HG02763 (cell line): ENCODE data around the gene TTLL9.
"Not testable (repeated sequence)": the region's sequence is repeated elsewhere in the genome, so short reads cannot be mapped to it uniquely, and the experiment has no call there.

Experiments used
- ATAC-seq: cut with Tn5 transposase; IDR thresholded peaks from one replicate; pipeline ENCODE4 v1.9.1; 2021; ENCODE audit warnings: mild to moderate bottlenecking, moderate library complexity; ENCODE audit not compliant: unreplicated experiment

The TTLL9 gene

DNA sequence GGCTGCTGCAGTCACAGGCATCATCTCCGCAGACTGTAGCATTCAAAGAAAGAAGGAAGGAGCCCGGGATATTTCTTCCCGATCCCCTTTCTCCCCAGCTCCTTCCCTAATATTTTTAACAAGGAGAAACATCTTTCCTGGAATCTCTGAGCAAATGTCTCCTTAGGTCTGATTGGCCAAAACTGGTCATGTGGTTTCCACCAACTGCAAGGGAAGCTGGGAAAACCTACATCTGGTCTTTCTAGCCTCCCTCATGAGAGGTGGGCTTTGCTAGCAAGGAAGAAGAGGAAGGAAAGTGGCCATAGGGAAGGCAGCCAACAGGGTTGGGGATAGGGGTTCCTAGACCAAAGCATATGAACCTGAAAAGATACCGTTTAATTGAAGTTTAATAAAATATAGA is 46.3 kb downstream of the TTLL9 start:
- no peak for ATAC-seq

DNA sequence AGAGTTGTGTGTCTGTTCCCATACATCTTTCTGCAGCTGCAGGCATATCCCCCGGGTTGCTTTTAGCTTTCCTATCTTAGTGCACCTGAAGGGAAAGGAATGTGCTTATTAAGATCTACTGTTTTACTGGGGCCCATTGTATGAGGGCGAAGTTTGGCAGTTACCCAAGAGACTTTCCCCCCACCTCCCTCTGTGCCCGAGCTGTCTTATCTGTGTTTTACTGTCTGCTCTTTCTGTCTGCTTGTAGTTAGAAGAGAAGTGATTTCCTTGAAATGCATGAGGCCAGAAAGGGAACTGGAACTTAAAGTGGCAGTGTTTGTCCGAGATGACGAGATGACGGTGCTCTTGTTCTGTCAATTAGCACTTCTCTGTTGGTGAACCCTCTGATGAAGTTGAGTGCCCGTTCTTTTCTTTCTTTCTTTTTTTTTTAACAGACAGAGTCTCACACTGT is 47.6 kb downstream of the TTLL9 start:
- ATAC-seq: not testable (repeated sequence)

DNA sequence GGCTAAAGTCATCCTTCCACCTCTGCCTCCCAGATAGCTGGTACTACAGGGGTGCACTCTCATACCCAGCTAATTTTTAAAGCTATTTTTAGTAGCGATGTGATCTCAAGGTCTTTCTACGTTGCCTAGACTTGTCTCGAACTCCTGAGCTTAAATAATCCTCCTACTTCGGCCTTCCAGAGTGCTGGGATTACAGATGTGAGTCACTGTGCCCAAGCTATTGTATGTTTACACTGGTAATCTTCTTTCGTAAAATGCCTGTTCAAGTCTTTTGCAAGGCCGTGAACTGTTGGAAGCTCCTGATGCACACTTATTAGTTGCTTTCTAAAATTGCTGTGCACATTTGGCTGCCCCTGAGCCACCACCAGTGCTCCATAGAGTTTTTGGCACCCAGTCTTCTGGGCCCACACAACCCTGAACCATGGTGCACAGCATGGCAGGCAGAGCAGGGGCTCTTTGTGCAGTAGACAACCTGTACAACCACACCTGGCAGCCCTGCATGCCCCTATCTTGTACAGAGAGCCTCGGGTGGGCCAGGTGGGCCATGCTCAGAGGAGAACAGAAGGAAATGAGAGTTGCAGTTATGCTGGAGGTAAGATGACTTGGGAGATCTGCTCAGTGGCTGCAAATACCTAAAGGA is 48.2 kb downstream of the TTLL9 start:
- no peak for ATAC-seq

DNA sequence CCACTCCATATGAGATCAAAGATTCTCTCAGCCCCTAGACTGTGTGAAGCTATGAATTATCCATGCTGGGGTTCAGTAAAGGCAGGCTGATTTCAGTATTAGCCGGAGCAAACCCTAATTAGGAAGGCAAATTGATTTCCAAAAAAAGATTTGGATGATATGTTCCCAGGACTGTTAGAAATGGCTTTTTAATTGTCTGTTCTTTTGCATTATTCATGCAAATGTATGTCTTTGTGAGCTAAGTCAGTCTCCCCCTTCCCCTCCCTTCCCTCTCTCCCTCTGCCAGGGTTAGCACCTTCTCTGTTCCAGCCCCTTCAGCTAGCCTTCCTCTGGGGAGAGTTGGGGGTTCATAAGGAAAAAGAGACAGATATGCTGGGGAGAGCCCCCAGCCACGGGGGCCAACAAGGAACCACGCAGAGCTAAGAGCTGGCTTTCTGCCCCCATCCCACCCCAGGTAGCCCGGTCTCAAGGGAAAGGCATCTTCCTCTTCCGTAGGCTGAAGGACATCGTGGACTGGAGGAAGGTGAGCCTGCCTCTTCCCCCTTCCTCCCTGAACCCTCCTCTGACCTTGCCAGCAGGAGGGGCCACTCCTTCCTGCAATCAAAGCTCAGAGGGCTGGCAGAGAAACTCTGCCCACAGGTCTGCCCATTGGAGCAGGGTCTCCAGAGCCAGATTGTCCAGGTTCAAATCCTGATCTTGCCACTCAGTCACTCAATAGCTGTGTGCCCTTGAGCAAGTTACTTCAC is 49.1 kb downstream of the TTLL9 start:
- no peak for ATAC-seq

DNA sequence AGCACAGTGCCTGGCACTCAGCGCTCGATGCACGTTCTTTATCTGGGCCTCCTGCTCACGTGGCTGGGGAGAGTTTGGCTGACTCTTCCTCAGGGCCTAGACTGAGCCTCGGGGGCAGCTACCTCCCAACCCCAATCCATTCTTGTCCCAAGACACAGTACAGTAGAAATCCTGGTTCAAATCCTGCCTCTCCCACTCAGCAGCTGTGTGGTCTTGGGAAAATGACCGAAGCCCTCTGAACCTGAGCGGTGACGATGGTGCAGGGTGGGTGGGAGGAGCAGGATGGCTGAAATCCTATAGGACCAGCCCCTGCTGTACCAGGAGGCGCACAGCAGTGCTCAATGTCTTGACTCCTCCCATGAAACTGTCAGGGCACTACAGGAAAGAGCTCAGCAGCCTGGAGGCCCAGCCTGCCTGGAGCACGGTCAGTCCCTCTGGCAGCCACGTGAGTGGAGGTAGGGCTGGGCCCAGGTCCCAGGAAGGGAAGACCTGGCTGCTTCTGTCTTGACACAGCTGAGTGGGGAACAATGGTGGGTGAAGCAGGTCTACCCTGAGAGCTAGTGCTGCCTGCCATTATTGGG is 49.9 kb downstream of the TTLL9 start:
- ATAC-seq: no peak

DNA sequence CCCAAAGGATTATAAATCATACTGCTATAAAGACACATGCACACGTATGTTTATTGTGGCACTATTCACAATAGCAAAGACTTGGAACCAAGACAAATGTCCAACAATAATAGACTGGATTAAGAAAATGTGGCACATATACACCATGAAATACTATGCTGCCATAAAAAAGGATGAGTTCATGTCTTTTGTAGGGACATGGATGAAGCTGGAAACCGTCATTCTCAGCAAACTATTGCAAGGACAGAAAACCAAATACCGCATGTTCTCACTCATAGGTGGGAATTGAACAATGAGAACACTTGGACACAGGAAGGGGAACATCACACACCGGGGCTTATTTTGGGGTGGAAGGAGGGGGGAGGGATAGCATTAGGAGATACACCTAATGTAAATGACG is 51.0 kb downstream of the TTLL9 start:
- not testable (repeated sequence) for ATAC-seq

DNA sequence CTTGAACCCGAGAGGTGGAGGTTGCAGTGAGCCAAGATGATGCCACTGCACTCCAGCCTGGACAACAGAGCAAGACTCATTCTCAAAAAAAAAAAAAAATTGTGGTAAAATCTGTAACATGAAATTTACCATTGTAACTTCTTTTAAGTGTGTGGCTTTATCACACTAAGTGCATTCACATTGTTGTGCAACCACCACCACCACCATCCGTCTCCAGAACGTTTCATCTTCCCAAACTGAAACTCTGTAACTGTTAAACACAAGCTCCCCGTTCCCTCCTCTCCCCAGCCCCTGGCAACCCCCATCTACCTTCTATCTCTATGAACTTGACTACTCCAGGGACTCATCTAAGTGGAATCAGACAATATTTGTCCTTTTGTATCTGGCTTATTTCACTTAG is 51.7 kb downstream of the TTLL9 start:
- no peak for ATAC-seq

DNA sequence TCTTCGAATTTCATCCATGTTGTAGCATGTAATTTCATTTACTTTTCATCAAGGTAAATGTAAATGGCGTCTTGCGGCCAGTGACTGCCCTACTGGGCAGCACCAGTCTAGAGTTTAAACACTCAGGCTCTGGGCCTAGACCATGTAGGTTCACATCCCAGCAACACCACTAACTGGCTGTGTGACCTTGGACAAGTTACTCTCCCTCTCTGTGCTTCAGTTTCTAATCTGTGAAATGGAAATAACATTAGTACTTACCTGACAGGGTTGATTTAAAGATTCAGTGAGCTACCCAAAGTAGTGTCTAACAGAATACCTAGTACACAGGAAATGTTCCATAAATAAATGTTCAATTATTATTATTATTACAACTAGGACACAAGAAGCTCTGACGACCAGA is 52.2 kb downstream of the TTLL9 start:
- no peak for ATAC-seq

DNA sequence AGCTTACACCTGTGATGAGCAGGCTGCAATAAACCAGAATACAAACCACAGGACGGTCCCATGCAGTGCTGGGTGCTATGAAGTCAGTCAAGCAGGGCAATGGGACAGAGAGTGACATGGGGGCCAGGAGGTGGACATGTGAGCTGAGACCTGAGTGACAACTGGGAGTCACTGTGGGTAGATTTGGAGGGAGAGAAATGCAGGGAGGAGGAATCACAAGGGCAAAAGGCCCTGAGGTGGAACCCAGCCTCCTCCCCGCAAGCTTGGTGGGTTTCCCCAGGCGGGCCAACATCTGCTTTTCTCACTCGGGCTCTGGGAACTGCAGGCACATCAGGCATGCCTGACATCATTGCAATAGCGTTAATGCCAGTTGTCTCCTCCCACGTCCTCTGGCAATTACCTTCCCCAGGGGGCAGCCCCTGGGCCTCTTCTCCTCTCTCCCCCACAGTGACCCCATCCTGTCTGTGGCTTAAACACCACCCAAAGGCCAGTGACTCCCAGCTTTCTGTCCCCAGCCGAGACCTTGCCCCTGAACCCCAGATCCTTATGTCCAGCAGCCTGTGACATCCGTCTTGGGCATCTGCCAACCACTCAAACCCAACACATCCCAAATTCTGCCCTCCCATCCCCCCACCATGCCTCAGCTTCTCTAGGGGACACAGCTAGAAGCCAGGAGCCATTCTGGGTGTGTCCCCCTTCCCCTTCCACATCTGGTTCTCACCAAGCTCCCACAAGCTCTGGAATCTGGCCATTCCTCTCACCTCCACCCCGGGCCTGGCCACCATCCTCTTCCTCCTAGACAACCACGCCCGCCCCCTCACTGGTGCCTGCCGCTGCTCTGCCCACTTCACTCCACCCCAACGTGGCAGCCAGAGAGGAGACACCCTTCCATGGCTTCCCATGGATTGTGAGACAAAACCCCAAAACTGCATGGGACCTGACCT is 53.2 kb downstream of the TTLL9 start:
- peak; percentile 68 for ATAC-seq

DNA sequence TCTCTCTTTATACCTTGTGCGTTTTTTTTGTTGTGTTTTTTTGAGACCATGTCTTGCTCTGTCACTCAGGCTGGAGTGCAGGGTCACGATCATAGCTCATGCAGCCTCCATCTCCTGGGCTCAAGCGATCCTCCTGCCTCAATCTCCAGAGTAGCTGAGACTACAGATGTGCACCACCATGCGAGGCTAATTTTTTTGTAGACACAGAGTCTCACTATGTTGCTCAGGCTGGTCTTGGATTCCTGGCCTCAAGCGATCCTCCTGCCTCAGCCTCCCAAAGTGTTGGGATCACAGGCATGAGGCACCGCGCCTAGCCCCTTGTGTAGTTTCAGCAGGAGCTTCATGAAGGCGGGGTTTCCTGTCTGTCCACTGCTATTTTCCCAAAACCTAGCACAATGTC is 54.1 kb downstream of the TTLL9 start:
- no peak for ATAC-seq

DNA sequence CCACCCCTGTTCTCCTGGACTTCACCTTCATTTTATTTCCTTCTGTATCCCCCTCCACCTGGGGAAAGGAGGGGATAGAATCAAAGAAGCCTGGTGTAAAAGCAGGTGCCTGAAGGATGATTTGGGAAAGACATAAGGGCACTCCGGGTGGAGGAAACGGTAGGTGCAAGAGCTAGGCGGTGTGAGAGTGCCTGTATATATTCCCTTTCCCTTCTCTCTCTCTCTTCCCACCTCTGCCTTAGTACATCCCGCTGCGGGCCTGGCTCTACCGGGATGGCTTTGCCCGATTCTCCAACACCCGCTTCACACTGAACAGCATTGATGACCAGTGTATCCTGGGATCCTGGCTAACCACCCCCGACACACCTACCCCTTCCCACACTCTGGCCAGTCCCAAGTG is 55.2 kb downstream of the TTLL9 start:
- ATAC-seq: no peak

DNA sequence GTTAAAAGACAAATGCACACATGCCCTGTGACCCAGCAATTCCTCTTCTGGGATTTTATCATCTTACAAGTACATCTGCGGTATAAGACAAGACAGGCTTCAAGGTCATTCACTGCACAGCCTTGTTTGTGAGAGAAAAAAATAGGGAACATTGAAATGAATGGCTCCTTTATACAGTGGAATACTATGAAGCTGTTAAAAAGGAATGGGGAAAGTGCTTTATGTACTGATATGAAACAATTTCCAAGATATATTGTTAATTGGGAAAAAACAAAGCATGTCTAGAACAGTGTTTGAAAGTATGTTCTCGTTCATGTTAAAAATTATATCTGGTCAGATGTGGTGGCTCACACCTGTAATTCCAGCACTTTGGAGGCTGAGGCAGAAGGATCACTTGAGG is 56.1 kb downstream of the TTLL9 start:
- ATAC-seq: no peak

DNA sequence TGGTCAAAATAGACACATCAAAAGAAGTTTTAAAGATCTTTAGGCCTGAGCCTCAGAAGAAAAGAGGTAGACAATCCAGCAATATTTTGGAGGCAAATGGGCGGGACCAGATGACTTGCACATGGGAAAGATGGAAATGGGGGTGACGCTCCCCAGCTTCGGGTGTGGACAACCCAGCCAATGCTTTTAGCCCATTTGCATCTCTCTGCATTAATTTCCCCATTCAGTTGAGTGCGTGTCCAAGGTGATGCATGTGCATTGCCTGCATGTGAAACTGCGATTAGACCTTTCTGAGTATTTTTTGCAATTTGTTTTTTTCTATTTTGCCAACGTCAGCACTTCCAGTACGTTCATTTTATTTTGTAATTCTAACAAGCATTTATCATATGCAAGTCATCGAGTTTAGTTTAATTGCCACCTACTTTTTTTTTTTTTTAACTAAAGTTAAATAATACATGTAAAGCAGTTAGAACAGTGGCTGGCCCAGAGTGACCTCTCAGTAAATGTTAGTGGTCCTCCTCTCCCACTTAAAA is 57.3 kb downstream of the TTLL9 start:
- ATAC-seq: no peak

DNA sequence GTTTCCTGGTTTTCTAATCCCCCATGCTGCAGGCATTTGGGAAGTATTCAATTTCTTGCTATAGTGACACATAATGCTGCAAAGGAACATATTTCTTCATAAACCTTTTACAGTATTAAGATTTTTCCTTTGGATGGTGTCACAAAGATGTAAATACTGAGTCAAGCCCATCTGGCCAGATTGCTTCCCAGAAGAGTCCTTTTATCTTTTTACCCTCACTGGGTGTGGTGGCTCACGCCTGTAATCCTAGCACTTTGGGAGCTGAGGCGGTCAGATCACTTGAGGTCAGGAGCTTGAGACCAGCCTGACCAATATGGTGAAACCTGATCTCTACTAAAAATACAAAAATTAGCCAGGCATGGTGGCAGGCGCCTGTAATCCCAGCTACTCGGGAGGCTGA is 59.2 kb downstream of the TTLL9 start:
- ATAC-seq: not testable (repeated sequence)

DNA sequence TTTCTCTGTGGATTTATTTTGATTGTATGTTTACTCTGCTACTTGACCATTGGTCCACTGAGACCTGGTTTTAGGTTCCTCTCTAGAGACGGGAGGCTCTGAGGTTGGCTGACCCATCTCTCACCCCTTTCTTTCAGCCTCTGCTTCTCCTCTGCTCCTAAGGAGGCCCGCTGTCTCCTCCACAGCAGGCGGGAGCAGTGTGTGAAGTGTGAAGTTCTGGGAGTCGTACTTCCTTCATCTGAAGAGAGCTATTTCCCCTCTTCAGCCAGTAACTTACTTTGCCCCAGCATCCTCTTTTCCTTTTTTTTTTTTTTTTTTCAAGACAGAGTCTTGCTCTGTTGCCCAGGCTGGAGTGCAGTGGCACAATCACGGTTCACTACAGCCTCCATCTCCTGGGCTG is 60.3 kb downstream of the TTLL9 start:
- no peak for ATAC-seq

DNA sequence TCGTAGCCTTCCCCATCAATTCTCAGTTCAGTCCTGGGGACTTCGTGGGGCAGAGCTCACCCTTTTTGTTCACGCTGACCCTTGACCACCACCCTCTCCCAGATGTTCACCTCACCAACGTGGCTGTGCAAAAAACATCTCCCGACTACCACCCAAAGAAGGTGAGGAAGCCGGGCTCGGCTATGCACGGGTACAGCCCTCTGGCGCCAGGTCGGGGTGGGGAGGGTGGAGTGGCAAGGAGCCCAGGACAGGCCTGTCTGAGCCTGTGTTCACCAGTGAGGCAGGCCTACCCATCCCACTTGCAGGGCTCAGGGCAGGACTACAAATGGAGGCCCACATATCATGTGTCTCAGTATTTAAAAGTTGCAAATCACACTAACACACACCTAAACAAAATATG is 63.3 kb downstream of the TTLL9 start:
- no peak for ATAC-seq

DNA sequence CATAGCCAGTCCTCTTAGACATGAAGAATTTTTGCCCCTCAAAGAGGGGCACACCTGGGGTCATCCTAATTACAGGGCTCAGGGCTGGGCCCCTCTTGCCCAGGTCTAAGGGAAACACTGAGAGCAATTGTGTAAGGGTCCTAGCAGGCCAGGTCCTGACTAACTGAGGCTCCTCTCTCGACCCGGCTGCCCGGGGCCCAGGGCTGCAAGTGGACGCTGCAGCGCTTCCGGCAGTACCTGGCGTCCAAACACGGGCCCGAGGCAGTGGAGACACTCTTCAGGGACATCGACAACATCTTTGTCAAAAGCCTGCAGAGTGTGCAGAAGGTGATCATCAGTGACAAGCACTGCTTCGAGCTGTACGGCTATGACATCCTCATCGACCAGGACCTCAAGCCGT is 64.1 kb downstream of the TTLL9 start:
- ATAC-seq: no peak

DNA sequence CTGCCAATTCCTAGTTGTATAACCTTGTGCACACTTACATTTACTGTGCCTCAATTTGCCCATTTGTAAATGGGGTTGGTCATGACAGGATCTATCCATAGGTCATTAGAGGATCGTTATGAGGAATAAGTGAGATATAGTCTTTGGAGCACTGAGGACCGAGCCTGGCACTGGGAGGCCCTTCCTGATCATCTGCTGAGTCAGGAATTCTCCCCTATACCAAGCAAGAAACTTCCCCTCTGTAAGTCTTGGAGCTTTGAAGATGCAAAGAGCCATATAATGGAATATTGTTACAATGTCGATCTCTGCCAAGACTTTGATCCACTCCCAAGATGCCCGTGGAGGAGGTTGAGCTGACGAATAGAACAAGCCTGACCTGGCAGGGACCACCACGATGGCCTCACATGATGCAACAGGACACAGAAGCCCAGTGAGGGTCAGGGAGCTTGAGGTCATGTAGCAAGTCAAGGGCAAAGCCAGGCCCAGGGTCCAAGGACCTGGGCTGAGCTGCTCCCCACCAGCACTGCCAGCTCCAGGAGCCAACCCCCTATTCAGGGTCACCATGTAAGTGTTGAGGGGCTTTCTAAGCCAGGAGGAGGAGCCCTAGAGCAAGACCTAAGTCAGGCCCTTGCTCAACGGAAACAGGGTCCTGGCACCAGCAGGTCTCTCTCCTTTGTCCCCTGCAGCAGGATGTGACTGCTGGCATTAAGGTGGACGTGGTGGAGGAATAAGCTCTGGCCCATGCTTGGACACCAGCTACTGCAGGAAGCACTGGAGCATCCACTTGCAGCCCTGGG is 64.7 kb downstream of the TTLL9 start:
- ATAC-seq: no peak

DNA sequence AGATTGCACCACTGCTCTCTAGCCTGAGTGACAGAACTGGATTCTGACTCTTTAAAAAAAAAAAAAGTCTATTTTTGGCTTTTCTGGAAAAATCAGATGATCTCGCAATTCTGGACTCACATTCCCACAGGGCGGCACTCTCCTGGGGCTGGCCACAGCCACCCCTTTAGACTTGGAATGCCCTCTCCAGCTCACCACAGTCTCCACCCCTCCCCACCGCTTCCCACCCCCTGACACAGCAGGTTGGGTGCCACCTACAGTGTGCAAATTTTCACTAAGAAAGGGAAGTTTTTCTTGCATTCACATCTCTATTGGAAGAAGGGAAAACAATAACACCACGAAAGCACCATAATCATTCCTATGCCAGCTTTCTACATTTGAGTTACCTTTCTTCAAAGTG is 66.0 kb downstream of the TTLL9 start:
- no peak for ATAC-seq

DNA sequence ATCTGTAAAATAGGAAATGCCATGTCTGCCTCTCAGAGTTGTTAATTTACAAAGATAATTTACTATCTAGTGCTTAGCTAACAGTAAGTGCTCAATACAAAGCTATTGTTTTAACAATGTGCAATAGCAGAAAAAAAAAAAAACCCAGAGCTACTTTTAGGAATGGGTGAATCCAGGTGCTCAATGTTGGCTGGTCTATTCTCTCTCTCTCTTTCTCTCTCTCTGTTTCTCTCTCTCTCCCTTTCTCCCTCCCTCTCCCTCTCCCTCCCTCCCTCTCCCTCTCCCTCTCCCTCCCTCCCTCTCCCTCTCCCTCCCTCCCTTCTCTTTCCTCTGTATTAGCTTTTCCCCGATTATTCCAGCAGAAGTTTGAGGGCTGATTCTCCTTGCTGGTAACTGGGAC is 67.4 kb downstream of the TTLL9 start:
- ATAC-seq: no peak
